GM12875 (cell line): ENCODE results near the gene ZNF638.

Source experiments
- H3K4me3 ChIP-seq: one replicate; pipeline ENCODE4 v1.5.1; 2011; ENCODE audit warnings: low read depth, low read length, control low read depth
- TF ChIP-seq, protein P1 (sequence below): IDR thresholded peaks from 2 replicates; pipeline ENCODE4 v1.5.1; 2011; ENCODE audit warnings: low read depth, mild to moderate bottlenecking, control low read depth, inconsistent platforms, low read length, moderate library complexity, borderline replicate concordance; ENCODE audit not compliant: insufficient read depth

ZNF638 gene

DNA sequence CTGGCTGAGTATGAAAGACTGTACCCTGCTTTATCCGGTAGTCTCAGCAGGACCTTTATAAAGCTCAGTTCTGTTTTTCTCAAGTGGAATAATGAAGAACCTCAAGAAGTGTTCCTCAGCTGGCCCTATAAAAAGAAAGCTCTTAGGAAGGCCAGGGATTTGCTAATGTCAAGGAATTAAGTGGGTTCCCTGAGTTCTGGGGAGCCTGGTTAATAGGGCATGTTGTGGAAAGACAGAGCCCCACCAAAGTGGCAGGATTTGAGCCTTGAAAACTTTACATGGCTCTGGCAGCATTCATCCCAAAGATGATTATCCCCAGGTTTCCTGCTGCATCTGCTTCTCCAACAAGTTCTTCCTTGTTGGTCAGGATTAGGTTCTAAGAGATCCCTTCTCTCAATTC, 114.9 kb downstream of the ZNF638 start:
- H3K4me3 ChIP-seq = no peak overlapping the region
- TF ChIP-seq, protein P1, sequence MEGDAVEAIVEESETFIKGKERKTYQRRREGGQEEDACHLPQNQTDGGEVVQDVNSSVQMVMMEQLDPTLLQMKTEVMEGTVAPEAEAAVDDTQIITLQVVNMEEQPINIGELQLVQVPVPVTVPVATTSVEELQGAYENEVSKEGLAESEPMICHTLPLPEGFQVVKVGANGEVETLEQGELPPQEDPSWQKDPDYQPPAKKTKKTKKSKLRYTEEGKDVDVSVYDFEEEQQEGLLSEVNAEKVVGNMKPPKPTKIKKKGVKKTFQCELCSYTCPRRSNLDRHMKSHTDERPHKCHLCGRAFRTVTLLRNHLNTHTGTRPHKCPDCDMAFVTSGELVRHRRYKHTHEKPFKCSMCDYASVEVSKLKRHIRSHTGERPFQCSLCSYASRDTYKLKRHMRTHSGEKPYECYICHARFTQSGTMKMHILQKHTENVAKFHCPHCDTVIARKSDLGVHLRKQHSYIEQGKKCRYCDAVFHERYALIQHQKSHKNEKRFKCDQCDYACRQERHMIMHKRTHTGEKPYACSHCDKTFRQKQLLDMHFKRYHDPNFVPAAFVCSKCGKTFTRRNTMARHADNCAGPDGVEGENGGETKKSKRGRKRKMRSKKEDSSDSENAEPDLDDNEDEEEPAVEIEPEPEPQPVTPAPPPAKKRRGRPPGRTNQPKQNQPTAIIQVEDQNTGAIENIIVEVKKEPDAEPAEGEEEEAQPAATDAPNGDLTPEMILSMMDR = no peak

DNA sequence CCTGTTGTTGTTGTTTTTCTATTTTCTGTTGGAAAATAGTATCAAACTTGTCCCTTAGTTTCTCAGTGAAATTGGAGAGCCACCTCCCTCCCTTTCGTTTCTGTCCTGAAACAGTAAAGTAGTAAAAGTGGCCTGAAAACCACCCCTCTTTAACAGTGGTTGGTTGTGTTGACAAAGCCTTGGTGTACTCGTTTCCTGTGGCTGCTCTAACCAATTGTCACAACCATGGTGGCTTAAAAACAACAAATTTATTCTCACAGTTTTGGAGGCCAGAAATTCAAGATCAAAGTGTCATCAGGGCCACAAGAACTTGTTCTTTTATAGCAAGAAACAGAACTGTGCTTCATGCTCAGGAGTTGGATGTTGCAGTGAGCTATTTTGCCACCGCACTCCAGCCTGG, 117.8 kb downstream of the ZNF638 start:
- H3K4me3 ChIP-seq = no peak overlapping the region
- TF ChIP-seq, protein P1 = no peak

DNA sequence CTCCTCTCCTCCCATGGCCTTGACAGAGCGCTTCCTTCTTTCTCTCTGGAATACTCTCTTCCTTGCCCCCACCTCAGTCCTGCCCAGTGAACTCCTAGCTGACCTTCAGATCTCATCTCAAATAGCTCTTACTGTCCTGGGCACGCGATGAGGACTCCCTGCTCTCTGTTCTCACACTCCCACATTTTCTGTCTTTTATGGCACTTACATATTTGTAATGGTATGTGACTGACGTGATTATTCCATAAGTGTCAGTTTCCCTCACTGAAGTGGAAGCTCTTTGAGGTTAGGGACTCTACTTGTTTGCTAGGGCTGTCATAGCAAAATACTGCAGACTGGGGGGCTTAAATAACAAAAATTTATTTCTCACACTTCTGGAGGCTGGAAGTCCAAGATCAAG, 120.1 kb downstream of the ZNF638 start:
- TF ChIP-seq, protein P1 = no peak
- no peak overlapping the region for H3K4me3 ChIP-seq

DNA sequence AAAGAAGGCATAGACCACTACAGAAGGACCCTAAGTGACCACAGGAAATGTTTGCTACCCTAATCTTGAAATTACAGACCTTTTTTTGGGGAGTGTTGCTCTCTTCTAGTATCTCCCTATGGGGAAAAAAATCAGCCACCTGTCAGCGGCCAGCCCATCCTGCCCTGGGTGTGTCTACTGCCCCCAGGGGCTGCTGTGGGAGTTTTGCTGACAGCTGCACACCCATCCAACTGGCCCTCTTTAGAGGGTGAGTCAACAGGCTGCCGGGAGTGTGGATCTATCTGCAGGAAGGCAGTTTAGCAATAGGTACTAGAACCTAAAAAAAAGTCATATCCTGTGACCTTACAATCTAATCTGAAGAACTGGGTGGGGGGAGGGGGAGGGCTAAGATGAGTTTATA, 121.0 kb downstream of the ZNF638 start:
- TF ChIP-seq, protein P1 = peak; percentile 35; the same call in 1 of the 2 replicates
- H3K4me3 ChIP-seq = no peak overlapping the region

DNA sequence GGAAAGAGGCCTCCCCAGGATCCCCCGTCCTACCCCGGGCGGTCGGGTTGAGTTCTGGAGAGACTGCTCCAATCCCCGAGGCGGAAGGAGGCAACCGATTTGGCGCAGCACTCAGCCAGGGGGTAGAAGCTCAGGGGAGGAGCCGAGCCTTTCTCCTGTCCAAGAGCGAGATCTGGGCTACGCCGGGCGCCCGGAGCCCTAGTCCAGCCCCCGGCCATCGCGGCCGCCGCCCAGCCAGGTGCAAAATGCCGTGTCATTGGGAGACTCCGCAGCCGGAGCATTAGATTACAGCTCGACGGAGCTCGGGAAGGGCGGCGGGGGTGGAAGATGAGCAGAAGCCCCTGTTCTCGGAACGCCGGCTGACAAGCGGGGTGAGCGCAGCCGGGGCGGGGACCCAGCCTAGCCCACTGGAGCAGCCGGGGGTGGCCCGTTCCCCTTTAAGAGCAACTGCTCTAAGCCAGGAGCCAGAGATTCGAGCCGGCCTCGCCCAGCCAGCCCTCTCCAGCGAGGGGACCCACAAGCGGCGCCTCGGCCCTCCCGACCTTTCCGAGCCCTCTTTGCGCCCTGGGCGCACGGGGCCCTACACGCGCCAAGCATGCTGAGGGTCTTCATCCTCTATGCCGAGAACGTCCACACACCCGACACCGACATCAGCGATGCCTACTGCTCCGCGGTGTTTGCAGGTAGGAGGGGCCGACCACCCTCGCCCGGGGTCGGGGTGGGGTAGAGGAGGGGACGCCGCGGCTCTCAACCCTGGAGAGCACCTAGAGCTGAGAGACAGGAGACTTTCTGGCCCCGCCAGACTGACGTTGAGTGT, 122.0 kb downstream of the ZNF638 start, which contains the start of gene DYSF:
Gene DYSF, plus strand, starts transcription at position 158 of the 817 bp plus-strand sequence.
- no peak within 1 kb of the TSS for H3K4me3 ChIP-seq
- TF ChIP-seq, protein P1 = no peak

DNA sequence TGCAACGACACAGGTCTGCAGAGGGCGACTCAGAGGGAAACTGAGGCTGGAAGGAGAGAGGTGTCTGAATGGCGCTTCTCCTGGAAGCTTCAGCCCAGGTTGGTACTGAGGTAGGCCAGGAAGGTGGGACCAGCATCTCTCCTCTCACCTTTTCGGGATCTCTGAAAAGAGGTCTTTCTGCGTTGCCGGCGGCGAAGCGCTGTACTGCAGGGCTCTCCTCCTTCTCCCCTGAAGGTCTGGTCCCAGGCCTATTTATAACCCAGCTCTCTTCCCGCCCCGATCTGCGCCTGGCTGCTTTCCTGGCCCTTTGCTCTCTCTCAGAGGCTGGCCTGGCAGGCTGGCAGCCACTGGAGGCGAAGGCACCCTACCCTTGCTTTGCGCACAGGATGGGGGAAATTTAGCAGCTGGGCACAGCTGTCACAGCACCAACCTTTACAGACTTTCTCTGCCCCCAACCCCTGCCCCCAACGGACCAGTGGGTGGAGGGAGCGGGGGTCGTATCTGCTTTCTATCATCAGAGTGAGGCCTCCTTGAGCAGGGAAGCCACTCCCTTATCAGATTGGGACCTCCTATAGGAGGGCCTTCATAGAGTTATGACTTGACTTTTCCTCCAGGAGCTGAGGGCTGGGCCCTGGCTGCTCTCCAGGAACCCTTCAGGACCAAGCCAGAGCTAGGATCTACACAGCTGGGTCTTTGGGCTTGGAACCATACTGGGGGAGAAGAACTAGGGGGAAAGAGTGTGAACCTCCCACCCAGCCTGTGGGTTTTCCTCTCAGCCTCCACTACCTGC, 122.8 kb downstream of the ZNF638 start:
- H3K4me3 ChIP-seq = no peak overlapping the region
- TF ChIP-seq, protein P1 = no peak
